Measurements from ENCODE around the gene CASP7.
A peak's percentile ranks its signal among the peaks of the same experiment; 100 is the strongest.
"Not testable (repeated sequence)": the region's sequence is repeated elsewhere in the genome, so short reads cannot be mapped to it uniquely, and the experiment has no call there.

The CASP7 gene

DNA sequence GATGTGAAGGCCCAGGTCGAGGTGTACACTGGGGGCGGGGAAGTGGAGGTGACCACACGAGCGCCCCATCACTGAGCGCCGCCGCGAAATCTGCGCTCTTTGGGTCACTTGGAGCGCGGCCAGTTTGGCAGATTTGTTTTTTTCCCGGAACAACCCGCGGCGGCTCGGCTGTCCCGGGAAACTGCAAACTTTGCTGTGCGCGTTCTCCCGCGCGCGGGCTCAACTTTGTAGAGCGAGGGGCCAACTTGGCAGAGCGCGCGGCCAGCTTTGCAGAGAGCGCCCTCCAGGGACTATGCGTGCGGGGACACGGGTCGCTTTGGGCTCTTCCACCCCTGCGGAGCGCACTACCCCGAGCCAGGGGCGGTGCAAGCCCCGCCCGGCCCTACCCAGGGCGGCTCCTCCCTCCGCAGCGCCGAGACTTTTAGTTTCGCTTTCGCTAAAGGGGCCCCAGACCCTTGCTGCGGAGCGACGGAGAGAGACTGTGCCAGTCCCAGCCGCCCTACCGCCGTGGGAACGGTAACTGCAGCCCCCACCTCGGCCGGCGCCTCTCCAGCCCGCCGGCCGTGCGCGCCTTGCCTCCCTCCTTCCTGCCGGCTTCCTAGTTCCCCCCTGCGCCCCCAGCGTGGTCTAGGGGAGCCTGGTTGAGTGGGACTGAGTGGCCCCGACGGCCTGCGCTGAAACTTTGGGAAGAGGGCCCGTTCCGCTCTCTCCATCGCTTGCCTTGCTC is at the start of gene CASP7:
Gene CASP7 (plus strand): TSS at position 450 of the 727 bp plus-strand sequence. CDS start 17,582 bp downstream, outside the sequence.
- peak; percentile 79 to 80 for DNase-seq

DNA sequence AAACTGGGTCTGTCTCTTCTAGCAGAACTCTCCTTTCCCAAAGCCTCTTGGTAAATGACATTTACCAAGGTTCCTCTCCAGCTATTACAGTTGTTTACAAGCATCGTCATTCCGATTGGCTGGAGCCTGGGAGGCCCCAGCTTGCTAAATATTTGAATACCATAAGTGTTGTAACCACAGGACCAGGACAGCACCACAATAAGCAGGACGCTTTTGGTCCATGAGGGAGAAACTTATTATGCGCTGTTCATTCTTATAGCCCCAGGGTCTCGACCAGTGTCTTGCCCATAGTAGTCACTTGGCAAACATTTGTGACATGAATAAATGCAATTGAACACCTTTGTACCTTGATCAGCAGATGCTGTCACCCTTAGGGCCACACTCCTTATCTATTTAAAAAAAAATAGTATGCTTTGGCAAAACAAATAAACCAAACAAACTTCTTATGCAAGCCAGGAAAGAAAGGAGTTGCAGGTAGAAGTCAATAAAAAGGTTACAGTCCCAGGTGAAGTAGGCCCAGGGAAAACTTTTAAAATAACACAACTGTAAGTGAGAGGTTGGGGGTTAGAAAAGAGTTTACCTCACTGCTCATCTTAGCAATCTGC is 48.7 kb upstream of the CASP7 start:
- DNase-seq: no peak

DNA sequence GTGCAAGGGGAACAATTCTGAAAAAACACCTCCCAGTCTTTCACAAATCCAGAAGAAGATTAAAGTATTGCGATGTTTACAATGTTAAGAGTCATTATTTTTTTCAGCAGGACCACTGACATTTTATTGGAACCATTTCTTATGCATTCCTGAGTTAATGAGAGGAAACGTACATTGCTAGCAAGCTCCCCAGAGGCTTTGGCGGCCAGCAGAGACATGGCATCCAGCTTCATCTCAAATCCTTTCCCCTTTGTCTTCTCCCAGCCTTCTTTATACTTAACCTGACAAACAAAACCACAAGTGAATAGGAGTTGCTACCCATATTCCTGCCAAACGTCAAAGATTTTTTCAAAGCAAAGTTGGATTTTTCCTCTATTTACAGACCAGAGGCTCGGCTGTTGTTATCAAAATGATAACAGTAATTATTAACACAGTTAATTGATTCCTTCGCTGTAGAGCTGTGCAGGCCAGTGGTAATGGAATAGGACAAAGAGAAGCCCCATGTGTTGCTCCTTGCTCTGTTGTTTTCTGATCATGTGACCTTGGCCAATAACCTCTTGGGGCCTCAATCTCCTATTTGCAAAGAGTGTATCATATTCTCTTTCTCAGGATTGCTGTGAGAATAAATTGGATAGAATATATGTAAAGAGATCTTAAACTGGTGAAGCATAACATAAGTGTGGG is 47.9 kb upstream of the CASP7 start:
- DNase-seq: no peak

DNA sequence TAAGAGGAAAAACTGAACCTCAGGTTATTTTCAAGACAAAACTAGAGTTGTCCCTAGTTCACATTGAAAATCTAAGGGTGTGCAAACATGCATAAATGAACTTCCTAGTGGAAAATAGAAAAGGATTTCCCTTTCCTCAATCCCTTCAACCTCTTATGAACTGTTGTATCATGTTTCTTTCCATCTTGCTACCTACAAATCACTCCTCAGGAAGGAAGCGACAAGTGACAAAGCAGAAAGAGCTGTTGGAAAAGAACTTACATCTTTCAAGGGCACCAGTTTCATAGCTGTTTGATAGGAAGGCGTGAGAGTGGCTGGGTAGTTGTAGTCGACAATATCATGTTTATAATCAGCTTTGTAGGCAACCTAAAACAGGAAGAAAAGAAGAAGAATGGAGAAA is 39.7 kb upstream of the CASP7 start:
- DNase-seq: no peak

DNA sequence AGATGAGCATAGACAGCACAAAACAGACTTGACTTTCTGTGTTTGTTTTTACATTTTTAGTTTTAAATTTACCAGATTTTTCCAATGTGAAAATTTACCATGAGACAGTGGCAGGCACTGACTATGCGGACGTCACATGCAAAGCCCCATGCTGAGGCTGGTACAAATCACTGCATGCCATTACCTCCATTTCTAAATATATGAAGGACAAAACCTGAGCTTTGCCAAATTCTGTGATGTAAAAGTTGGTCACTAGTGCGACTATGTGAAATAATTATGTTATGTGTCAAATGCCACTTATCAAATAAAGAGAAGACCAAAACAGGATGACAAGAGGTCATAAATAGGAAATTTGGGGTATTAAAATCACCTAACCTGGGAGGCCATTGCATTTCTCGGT is 38.0 kb upstream of the CASP7 start:
- no peak for DNase-seq

DNA sequence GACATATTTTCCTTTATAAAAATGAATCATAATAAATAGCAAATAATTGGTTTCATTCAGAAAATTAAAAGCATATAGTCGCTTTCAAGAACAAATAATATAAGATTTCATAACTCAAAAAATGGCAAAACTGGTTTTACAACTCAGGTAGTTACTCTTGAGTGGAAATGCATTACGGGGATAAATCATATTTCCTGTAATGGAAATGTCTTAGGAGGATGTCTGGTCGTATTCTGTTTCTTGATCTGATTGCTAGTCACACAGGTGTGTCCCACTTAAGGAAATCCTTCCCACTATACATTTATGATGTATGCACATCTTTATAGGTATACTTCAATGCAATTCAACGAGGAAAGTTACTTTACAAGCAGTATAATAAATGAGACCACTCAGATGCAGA is 36.5 kb upstream of the CASP7 start:
- DNase-seq: no peak

DNA sequence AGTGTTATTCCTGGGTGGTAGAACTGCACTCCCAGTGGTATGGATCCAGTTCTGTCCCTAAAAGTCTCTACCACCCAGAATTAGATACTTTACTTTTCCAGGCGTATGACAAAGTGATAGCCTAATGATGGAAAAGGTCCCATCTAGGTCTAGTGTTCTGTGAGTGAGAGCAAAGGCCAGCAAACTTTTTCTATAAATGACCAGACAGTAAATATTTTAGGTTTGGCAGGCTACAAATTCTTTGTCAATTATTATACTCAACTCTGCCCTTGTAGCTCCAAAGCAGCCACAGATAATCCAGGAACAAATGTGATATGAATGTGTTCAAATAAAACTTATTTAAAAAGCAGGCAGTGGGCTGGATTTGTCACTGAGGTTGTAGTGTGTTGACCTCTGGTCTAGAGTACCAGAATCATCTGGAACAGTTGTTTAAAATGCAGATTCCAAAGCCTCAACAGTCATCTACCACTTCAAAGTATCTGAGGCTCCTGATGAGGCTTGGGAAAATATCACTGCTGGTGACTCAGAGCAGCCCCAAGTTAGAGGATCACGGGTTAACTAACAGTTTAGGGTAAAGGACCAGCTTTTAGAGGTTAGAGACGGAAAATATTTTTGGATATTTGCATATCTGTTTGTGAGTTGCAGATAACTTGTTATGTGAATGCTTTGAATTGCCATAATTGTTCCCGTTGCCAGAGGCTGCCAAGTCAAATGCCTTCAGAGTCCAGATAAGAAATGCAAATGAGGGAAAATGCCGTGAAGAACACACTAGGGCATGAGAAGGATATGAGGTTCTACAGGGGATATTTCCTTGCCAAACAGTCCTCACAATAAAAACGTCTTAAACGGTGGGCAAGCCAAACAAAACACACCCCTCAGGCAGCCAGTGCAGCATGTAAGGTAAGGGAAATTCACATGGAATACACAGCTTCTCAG is 35.3 kb upstream of the CASP7 start:
- no peak for DNase-seq

DNA sequence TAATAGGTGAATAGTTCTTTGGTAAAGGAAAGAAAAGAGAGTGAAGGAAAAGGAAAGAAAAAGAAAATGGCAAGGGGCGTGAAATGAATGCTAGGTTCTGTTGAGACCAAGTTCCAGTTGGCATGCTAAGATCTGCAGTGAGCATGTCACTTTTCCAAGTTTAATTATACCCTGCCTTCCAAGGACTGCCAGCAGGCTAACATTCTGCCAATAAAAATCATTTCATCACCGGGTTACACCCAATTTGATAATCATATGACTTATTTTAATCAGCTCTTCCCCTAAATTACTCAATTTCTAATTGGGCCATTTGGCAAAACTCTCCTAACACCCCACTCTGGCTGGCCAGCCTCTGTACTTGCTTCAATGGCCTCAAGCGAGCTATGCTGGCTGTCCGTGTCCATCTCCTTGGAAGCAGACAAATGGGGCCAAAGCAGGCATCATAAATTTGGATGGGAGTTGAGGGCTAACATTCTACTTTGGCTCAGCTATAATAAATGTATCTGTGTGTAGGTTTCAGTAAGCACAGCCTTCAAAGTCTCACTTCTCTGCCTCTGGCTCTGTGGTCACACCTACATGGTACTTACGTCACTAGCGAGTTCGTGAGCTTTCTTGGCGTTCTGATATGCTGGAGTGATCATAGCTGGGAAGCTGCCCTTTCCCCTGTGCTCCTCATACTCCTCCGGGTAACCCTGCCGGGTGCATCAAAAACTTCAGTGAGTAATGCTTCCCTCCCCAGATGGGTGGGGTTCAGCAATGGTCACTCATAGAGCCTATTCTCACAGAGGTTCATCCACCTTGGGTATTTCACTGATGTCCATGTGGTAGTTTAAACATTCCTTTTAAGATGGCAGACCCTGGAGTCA is 33.1 kb upstream of the CASP7 start:
- DNase-seq: no peak

DNA sequence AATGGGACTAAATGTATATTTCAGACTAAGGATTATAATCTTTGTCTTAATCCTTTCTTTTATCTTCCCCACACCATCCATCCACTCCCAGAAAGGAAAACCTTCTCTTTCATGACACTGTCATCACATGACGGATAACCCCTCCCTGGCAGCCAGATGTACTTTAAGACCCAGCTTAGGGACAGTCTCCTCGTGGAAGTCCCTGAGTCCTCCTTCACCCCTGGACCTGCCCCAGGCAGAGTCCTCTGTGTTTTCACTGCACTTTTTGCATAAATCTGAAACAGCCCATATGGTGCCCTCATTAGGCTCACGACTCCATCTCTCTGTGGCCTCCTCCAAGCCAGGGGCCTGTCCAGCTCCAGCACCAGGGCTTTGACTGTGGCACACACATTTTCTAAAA is 31.9 kb upstream of the CASP7 start:
- no peak for DNase-seq

DNA sequence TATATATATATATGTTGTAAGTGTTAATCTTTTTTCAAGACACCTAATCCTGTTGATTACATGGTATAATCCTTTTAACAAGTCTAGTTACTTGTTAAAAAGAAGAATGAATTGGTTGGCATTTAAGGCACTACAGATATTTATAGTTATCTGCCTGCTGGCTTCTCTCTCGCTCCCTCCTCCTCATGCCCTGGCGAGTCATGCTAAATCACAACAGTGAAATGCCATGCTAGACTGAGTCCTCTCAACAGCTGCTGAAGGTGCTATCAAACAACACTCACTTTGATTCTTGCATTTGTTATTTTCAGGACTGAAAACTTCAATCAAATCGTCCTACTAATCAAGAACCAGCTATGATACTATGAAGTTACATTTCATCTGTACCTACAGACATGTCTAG is 31.2 kb upstream of the CASP7 start:
- DNase-seq: no peak

DNA sequence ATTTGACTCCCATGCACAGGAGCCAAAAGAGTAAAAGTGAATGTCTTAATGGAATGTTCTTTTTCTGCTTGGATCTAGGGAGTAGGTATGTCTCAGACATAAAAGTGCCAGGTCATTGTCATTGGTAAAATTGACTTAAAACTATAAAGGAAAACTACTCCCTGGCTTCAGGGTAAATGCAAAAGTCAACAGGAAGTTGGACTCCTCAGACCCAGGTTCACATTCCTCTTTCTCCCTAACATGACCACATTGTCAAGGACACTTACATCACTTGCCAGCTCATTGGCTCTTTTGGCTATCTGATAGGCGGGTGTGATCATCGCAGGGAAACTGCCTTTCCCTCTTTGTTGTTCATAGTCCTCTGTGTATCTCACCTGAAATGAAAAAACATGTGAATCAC is 29.5 kb upstream of the CASP7 start:
- DNase-seq: no peak

DNA sequence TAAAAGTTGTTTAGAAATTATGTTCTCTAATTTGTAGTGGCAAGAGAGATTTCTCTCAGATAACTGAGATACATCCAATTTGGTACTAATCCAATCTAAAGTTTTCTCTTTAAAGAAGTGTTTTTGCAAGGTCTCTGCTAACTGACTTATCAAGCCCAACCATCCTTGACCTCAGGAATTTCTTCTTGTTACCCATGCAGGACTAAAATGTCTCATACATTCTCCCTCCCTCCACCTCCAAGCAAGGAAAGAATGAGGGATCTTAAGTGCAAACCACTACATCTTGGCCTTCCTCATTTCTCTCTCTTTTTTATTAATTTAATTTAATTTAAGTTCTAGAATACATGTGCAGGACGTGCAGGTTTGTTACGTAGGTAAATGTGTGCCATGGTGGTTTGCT is 28.7 kb upstream of the CASP7 start:
- no peak for DNase-seq

DNA sequence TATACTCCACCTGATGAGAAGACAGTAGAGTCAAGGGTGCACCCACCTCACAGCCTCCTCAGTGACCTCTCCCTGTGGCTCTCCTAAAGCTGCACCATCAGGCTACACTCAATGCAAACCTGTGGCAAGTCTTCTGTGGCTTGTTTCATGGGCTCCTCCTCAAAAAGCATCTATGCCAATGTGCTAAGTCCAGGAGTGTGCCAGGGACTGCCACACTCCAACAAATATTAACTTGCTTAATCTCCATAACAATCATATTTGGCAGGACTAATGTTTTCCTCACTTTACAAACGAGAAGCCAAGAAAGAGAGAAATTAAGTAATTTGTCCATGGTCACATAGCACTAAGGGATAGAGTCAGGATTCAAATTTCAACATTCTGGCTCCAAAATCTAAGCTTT is 27.8 kb upstream of the CASP7 start:
- DNase-seq: no peak

DNA sequence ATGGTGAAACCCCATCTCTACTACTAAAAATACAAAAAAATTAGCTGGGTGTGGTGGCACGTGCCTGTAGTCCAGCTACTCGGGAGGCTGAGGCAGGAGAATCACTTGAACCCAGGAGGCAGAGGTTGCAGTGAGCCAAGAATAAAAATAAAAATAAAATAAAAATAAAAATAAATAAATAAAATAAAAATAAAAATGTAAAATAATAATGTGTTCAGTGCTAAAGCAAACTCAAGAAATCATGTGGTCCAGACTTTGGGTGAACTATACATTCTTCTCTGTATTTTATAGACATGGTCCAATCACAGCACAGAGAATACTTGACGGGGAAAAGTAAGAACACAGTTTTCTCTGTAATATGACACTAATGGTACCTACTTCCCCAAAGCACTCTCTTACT is 27.3 kb upstream of the CASP7 start:
- not testable (repeated sequence) for DNase-seq

DNA sequence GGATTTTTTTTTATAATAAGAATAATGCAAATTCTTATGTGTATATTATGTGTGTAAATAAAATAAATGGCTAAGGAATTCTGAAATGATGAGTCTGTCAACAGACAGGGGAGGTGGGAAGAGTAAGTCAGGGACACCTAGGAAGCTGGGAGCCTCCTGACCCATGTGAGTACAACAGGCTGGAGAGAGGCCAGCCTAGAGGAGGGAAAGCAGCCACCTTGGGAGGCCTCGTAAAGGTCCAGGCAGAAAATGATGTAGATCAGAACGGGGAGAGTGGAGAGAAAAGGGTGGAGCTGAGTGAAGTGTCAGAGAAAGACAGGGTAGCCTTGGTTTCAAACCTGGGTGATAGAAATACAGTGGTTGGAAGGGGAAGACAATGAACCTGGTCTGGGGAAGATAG is 22.8 kb upstream of the CASP7 start:
- DNase-seq: no peak

DNA sequence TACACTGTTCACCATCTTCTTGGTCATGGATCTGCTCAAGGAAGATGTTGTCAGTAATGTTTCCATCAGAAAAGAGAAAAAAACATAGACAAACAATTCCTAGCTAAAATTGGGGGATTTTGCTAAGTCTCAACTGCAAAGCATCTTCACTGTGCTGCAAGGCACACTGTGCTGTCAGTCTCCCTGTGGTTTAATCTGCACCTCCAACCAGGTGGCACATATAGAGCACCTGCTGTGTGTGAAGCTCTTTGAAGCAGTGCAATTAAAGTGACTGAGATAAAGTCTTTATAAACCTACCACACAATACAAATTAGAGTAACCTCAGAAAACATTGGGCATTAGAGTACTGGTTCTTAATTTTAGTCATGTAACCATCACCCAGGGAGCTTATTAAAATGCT is 22.2 kb upstream of the CASP7 start:
- no peak for DNase-seq

DNA sequence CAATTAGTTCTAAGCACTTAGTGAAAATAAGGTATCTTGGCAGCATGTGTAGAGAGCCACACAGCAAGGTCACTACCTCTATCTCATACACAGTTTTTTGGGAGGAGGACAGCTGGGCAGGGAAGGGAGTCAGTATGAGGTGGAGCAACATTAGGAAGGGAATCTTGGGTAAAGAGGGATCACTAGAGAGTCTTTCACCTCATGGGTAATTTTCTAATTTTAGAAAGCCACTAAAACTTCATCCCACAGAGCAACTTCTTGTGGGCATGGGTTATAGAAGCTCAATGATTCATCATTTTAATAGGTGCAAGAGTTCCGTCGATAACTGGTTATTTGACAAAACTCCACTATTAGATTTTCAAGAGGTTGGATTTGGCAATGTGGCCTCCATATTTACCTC is 18.4 kb upstream of the CASP7 start:
- DNase-seq: no peak

DNA sequence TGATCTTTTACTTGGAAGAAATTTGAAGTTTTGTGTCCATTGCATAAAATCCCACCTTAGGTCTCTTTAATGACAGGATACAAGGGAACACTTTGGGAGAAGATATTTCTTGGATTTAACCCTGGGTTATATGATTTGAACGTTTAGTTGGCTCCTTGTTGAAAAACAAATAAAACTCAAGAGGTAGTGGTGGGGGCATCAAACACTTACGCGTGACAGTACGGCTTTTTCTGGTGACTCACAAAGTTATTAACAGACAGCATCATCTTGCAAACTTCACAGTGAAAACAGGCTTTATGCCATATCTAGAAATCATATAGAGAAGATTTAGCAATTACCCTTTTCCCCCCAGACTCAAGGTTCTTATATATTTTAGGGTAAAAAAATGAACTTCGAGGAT is 16.6 kb upstream of the CASP7 start:
- DNase-seq: no peak

DNA sequence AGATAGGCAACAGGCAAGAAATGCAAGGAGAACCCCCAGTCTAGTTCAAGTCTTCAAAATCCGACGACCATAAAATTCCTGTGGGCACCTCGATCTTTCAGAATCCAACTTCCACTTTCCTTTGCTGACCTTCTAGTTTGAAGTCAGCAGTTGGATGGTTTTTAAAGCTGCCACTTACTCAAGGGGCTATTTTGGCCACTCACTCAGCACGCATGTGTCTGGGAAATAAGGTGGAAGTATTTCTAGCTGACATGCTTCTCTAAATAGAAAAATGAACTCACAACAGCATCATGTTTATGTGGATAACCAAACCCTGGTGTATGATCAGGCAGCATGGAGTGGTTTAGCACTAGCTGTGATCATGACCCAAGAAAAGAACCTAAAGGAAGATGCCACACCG is 15.8 kb upstream of the CASP7 start, which contains the start of gene NRAP:
Gene NRAP (minus strand): TSS at position 134 of the 400 bp plus-strand sequence. CDS start 159 bp downstream, outside the sequence.
- no peak for DNase-seq

DNA sequence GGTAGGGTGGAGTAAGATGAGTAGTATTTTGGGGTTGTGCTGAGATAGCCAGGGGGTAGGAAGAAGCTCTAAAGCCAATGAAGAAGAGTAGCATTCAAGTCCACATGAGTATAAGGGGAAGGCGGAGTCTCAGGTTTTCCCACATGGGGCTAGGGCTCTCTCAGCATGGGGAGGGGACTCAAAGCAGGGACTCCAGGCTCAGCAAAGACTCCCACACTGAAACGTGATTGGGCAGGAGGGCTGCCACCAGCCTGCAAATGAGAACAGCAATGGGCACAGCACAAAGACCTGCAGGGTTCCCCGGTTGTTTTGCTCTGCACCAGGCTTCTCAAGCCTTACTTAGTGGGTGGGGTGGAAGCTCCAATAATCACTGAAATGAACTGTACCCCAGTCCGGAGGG is 14.4 kb upstream of the CASP7 start:
- DNase-seq: no peak

DNA sequence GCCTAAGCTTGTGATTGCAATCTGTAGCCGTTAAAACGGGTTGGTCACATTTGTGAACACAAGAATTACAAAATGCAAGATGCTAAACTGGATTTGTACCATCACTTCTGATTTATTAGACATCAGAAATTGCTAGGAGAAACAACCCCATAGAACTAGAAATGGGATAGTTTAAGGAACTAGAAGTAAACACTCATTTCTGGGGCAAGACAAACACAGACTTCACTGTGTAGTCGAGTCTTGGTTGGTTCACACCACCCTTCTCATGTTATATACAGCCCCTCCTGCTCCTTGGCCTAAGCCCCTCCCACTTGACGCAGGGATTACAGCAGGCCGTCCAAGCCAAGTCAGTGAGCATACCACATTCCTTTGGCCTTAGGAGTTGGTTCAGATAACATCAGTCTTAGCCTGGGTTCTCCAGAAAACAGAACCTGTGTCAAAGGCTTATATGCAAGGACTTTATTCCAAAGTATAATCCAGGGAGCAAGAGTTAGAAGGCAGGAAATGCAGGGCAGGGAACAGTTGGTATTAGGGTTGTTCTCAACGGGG is 13.8 kb upstream of the CASP7 start:
- no peak for DNase-seq

Measured in stimulated activated CD4-positive, alpha-beta T cell treated with anti-CD3 and anti-CD28 coated beads, Interleukin-2, amount 100 ng/mL, for 24 hours (primary cell).